Heart left ventricle (tissue), 13 donors: ENCODE results near the gene ARSG.

Experiments used
- CTCF ChIP-seq, 12 donors: fragments of 200-600 bp; sonication (generic) in 4 of 12; IDR thresholded peaks; one replicate each; pipeline versions ENCODE4 v1.5.0 to v1.8.0; 2018 to 2022; ENCODE audit warnings: antibody characterized with exemption in 12 of 12, mild to moderate bottlenecking in 5 of 12
- POLR2A ChIP-seq, 2 donors: fragments of 450-650 bp; IDR thresholded peaks; one replicate each; pipeline ENCODE4 v1.6.1; 2017; ENCODE audit warnings: antibody characterized with exemption in 2 of 2, mild to moderate bottlenecking in 2 of 2, moderate library complexity in 2 of 2
- donor health status: ischemic (EF 13 %, LVEDD 7.1; RV severe dilation, severe dysfunction).
- donor health status: DM: no; HTN: yes; CAD: no.
- donor health status: DM: no; HTN: no; CAD: no.
- donor health status: ischemic (EF 25% LVEDD 6.9; RV normal size, moderate dysfunction).
- donor health status: ischemic (EF 25% LVEDD 5.7; RV mildly dilated, moderate dysfunction).
- donor health status: ischemic (EF 35%, LVEDD 5.7; RV mildly dilated, moderate dysfunction).
- donor health status: nonischemic (EF 11% LVEDD 7.7; RV severe dilation, severe dysfunction).
- donor health status: DM: yes; HTN: yes; CAD: no.
- donor health status: PGD.
- donor health status: ischemic (EF 29% LVEDD 5.4; RV normal size, mild dysfunction).
- donor health status: nonischemic (EF 23%, LVEDD 6.1; RV moderate dilation, normal function).

DNA sequence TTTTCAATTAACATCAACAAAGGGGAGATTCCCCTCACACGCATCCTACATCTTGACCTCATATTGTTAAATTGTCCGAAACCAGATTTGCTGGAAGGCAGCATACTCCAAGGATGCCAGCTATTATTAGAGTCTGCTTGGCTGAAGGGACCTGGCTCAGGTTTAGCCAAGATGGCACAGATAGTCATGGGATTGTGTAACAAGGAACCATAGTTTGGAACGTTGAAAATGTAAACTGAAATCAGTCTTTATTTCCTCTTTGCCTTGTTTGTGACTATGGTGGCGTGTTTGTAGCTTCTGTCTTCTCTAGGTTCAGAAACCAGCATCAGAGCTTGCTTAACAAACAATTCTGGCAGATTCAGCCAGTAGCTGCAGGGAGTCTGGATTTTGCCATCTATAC is 5.9 kb downstream of the ARSG start:
- TF ChIP-seq POLR2A (IDR thresholded peaks at IDR 0.05) (no peak), CTCF (IDR thresholded peaks at IDR 0.05) (no peak)
